ENCODE data around the gene ADGRG2.

DNA sequence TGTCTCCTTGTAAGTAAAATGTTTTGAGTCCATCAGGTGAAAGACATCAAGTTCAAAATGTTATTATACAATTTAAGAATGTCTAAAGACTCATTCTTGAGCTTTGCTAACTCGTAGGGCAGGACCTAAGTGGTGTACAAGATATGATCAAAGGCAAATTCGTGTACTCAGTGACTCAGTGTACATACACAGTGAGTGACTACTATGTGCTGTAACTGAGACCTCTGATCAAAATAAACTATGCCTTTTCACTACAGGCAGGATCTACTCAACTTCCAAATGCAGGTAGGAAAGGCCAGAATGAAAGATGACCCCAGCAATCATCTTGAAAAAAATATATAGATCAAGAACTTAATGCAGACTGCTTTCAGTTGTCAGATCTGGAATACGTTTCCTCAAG lies 49.9 kb downstream of the ADGRG2 start:
- TF ChIP-seq, protein P1, sequence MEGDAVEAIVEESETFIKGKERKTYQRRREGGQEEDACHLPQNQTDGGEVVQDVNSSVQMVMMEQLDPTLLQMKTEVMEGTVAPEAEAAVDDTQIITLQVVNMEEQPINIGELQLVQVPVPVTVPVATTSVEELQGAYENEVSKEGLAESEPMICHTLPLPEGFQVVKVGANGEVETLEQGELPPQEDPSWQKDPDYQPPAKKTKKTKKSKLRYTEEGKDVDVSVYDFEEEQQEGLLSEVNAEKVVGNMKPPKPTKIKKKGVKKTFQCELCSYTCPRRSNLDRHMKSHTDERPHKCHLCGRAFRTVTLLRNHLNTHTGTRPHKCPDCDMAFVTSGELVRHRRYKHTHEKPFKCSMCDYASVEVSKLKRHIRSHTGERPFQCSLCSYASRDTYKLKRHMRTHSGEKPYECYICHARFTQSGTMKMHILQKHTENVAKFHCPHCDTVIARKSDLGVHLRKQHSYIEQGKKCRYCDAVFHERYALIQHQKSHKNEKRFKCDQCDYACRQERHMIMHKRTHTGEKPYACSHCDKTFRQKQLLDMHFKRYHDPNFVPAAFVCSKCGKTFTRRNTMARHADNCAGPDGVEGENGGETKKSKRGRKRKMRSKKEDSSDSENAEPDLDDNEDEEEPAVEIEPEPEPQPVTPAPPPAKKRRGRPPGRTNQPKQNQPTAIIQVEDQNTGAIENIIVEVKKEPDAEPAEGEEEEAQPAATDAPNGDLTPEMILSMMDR (IDR thresholded peaks at IDR 0.05 in 4 of 5, conservative IDR thresholded peaks at IDR 0.05 in 1 of 5) = no peak
- no peak for TF ChIP-seq POLR2A (IDR thresholded peaks at IDR 0.05)
